GM12878 (cell line): ENCODE data around the gene COL2A1. TPM values are rescaled to one million over a fixed set of nuclear protein-coding genes. Genes with fewer than 3 reads are reported as not detected.

ENCODE experiments used
- ATAC-seq: fragments of 200-7000 bp; cut with Tn5 transposase; 3 replicates; pipeline ENCODE4 v1.9.1; 2020; ENCODE audit warnings: mild to moderate bottlenecking, moderate library complexity
- BruUV-seq: library from RNA; stranded (reverse); fragments of 400-500 nt; replicated peaks from 2 replicates; lab custom pipeline; 2021; lab: Mats Ljungman, UMichigan
- CTCF ChIA-PET: fragments of 300-600 bp; sonication (Branson Sonifier 250); formaldehyde crosslinking; extraction: SDS; loops from one replicate; lab custom pipeline; 2021; ENCODE audit warnings: inconsistent platforms; lab: Yijun Ruan, JAX
- POLR2A ChIA-PET: fragments of 350-600 bp; formaldehyde crosslinking; extraction: SDS; loops from one replicate; lab custom pipeline; 2021; ENCODE audit warnings: inconsistent platforms; lab: Charles Lee
- RAD21 ChIA-PET: fragments of 300-600 bp; sonication (Branson Sonifier 250); formaldehyde crosslinking; loops from one replicate; lab custom pipeline; 2023; ENCODE audit warnings: antibody characterized with exemption; ENCODE audit not compliant: unreplicated experiment; lab: Charles Lee
- SMC1A ChIA-PET: fragments of 300-600 bp; sonication (Branson Sonifier 250); formaldehyde crosslinking; loops from one replicate; lab custom pipeline; 2023; ENCODE audit not compliant: unreplicated experiment, uncharacterized antibody; lab: Charles Lee
- DNase-seq: peaks from one replicate; pipeline ENCODE4 v3.0.0-alpha.2; 2011; ENCODE audit warnings: low read depth, low spot score
- FAIRE-seq: peaks from 3 replicates; lab custom pipeline; 2011; peaks lifted over from hg19 to GRCh38; lab: Jason Lieb, UNC
- H2AFZ ChIP-seq: 2 replicates; pipeline ENCODE4 v1.6.0; 2011; ENCODE audit warnings: low read depth, low read length, control low read depth; ENCODE audit not compliant: control insufficient read depth
- H3K27ac ChIP-seq: 2 replicates; pipeline ENCODE4 v1.5.1; 2011; ENCODE audit warnings: control low read depth; ENCODE audit not compliant: control insufficient read depth, insufficient read depth
- H3K27me3 ChIP-seq, 2 experiments: replicated peaks in 1 of 2; 2 replicates each; pipeline versions ENCODE4 v1.6.0 to v1.6.1; 2011; ENCODE audit warnings: low read length in 1 of 2; ENCODE audit not compliant: control insufficient read depth in 2 of 2, insufficient read depth in 2 of 2
- H3K36me3 ChIP-seq, 2 experiments: 2 replicates each; pipeline ENCODE4 v1.5.1; 2011; ENCODE audit warnings: low read length in 1 of 2; ENCODE audit not compliant: control insufficient read depth in 2 of 2, insufficient read depth in 2 of 2
- H3K4me1 ChIP-seq: 2 replicates; pipeline ENCODE4 v1.6.1; 2011; ENCODE audit warnings: mild to moderate bottlenecking, low read length, moderate library complexity, mixed read lengths; ENCODE audit not compliant: control insufficient read depth, insufficient read depth
- H3K4me2 ChIP-seq: 2 replicates; pipeline ENCODE4 v1.6.0; 2011; ENCODE audit warnings: control low read depth; ENCODE audit not compliant: control insufficient read depth, insufficient read depth
- H3K4me3 ChIP-seq: fragments of 200-600 bp; sonication (generic); 2 replicates; pipeline ENCODE4 v1.5.1; 2016
- H3K79me2 ChIP-seq: 2 replicates; pipeline ENCODE4 v1.6.0; 2011; ENCODE audit warnings: low read length; ENCODE audit not compliant: control insufficient read depth, insufficient read depth
- H3K9ac ChIP-seq: 2 replicates; pipeline ENCODE4 v1.8.0; 2011; ENCODE audit warnings: low read length, control low read depth, mixed read lengths; ENCODE audit not compliant: control insufficient read depth, insufficient read depth
- H3K9me3 ChIP-seq: replicated peaks from 3 replicates; pipeline ENCODE4 v1.5.1; 2011; ENCODE audit warnings: mild to moderate bottlenecking, low read length; ENCODE audit not compliant: control insufficient read depth, insufficient read depth
- H4K20me1 ChIP-seq: 2 replicates; pipeline ENCODE4 v1.6.0; 2011; ENCODE audit not compliant: control insufficient read depth, insufficient read depth
- FOS ChIP-seq: IDR thresholded peaks from 3 replicates; pipeline ENCODE4 v1.6.1; 2011; ENCODE audit warnings: borderline replicate concordance; ENCODE audit not compliant: insufficient read length; ENCODE audit errors: extremely low read depth
- KLF5 ChIP-seq: fragments of 450-650 bp; IDR thresholded peaks from 2 replicates; pipeline ENCODE4 v1.6.1; 2014; ENCODE audit warnings: mild to moderate bottlenecking; ENCODE audit not compliant: partially characterized antibody
- LARP7 ChIP-seq: fragments of 450-650 bp; IDR thresholded peaks from 2 replicates; pipeline ENCODE4 v1.6.1; 2017; ENCODE audit warnings: mild to moderate bottlenecking
- MEF2B ChIP-seq: fragments of 450-650 bp; IDR thresholded peaks from 2 replicates; pipeline ENCODE4 v1.6.1; 2018; ENCODE audit warnings: mild to moderate bottlenecking, moderate library complexity; ENCODE audit not compliant: partially characterized antibody, poor library complexity, severe bottlenecking
- TCF12 ChIP-seq: IDR thresholded peaks from 2 replicates; pipeline ENCODE4 v1.6.1; 2011; ENCODE audit warnings: low read depth, mild to moderate bottlenecking, low read length
- YY1 ChIP-seq: IDR thresholded peaks from 2 replicates; pipeline ENCODE4 v1.6.1; 2011; ENCODE audit warnings: low read depth, mild to moderate bottlenecking, low read length
- ZBTB40 ChIP-seq: fragments of 450-650 bp; IDR thresholded peaks from 2 replicates; pipeline ENCODE4 v1.6.1; 2016; ENCODE audit warnings: mild to moderate bottlenecking, moderate library complexity, borderline replicate concordance
- ZNF217 ChIP-seq: fragments of 450-650 bp; IDR thresholded peaks from 2 replicates; pipeline ENCODE4 v1.6.1; 2017; ENCODE audit warnings: antibody characterized with exemption, mild to moderate bottlenecking
- WGBS: methylation state at CpG from one replicate; pipeline ENCODE4 v1.1.6; 2016; ENCODE audit warnings: low lambda C conversion rate; ENCODE audit not compliant: insufficient replicate concordance, insufficient coverage; ENCODE audit errors: missing lambda C conversion rate; 5-methylcytosine and 5-hydroxymethylcytosine counted together
- in situ Hi-C: fragments of 300-500 bp; cut with MboI; formaldehyde crosslinking; loops from 9 replicates; pipeline ENCODE4 v1.14.3; 2018; ENCODE audit warnings: mixed read lengths
- intact Hi-C: fragments of 100-400 bp; cut with micrococcal nuclease; formaldehyde crosslinking; loops from one replicate; pipeline ENCODE4 v1.14.2; 2022; ENCODE audit not compliant: unreplicated experiment
- polyA plus RNA-seq, 11 experiments: library from polyadenylated mRNA; depleted of rRNA in 4 of 11; unstranded in 6 of 11; stranded (reverse) in 5 of 11; fragments of >200 nt; fragmentation: Nextera tagmentation in 4 of 11; fragmentation: Illumina TruSeq in 1 of 11; extraction: Ambion mirVana in 4 of 11; extraction: Trizol in 1 of 11; gene quantifications; 1 replicate in 1 of 11; 2 replicates in 10 of 11; pipeline versions ENCODE4 v1.2.1 to v1.2.3, GENCODE V29; 2011 to 2016; ENCODE audit warnings: inconsistent platforms in 2 of 11, missing spikeins in 2 of 11, low read depth in 1 of 11
- total RNA-seq, 4 experiments: library from RNA; depleted of rRNA in 3 of 4; stranded (reverse); fragments of >200 nt in 3 of 4; fragmentation: Illumina TruSeq in 1 of 4; extraction: Trizol in 1 of 4; gene quantifications; 2 replicates each; pipeline versions ENCODE4 v1.2.1 to v1.2.3, GENCODE V29; 2013 to 2021
- TF ChIP-seq, protein P1 (sequence below): fragments of 450-650 bp; IDR thresholded peaks from 2 replicates; pipeline ENCODE4 v1.6.1; 2017; ENCODE audit warnings: antibody characterized with exemption, mild to moderate bottlenecking, moderate library complexity
- TF ChIP-seq, protein P2 (sequence below): IDR thresholded peaks from 2 replicates; pipeline ENCODE4 v1.6.1; 2011; ENCODE audit warnings: low read depth, mild to moderate bottlenecking, low read length, moderate library complexity, borderline replicate concordance; ENCODE audit errors: extremely low read depth
- TF ChIP-seq, protein P3 (sequence below): fragments of 450-650 bp; IDR thresholded peaks from 2 replicates; pipeline ENCODE4 v1.6.1; 2018; ENCODE audit warnings: borderline replicate concordance, mild to moderate bottlenecking; ENCODE audit not compliant: partially characterized antibody

COL2A1 gene
- total and polyA plus RNA-seq, 10 of the 15 experiments (the other 5 are each of a cell fraction or from before 2014, with no cell fraction given), result 0.06 to 0.67 (median 0.19) TPM; not detected in 1

DNA sequence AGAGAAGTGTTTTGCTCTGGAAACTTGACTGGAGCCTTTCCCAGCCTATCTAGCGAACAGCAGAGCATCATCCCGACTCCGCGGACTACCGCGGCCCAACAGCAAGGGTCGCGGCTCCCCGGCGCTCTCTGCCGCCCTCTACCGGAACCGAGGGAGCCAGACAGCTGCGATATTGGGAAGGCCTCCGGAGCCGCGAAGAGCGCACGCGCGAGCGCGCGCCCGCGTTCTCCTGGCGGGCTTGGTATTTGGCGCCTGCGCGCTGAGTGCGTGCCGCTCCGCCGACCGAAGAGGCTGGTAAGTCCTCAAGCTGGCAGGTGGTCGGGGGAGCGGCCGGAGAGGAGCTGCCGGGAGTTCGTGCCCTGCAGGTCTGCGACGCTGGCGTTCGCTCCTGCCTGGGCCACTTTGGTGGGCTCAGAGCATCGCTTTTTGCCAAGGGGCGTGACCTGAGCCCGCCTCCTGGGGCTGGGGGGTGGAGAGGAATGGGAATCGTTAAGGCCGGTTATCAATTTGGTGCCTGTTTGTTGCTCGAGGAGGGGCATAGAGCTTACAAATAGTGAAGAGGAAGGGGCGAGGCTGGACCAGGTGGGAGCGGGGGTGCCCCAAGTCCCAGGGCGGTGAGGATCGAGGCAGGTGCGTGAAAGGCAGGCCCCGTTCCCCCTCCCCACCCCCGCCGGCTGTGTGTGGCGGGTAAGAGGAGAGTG lies 40.8 kb downstream of the COL2A1 start, which contains the start of gene TMEM106C:
Gene TMEM106C (plus strand): TSS at position 257 of the 701 bp plus-strand sequence. CDS start 641 bp downstream, outside the sequence.
- SMC1A ChIA-PET, result interaction anchor here (0.7 to 1.7 kb wide), 9 partner anchors 14 to 223 kb away, joined by 3 to 4 read pairs (median 3); no protein-coding TSS in a partner anchor
- intact Hi-C loops, result loop anchor here (2.0 to 5.0 kb wide), 3 partner anchors 96 to 201 kb away; no protein-coding TSS in a partner anchor
- TF ChIP-seq YY1, result 0 out of 2 replicates have a peak, but pooled peaks have one; percentile 56
- TF ChIP-seq, protein P1, sequence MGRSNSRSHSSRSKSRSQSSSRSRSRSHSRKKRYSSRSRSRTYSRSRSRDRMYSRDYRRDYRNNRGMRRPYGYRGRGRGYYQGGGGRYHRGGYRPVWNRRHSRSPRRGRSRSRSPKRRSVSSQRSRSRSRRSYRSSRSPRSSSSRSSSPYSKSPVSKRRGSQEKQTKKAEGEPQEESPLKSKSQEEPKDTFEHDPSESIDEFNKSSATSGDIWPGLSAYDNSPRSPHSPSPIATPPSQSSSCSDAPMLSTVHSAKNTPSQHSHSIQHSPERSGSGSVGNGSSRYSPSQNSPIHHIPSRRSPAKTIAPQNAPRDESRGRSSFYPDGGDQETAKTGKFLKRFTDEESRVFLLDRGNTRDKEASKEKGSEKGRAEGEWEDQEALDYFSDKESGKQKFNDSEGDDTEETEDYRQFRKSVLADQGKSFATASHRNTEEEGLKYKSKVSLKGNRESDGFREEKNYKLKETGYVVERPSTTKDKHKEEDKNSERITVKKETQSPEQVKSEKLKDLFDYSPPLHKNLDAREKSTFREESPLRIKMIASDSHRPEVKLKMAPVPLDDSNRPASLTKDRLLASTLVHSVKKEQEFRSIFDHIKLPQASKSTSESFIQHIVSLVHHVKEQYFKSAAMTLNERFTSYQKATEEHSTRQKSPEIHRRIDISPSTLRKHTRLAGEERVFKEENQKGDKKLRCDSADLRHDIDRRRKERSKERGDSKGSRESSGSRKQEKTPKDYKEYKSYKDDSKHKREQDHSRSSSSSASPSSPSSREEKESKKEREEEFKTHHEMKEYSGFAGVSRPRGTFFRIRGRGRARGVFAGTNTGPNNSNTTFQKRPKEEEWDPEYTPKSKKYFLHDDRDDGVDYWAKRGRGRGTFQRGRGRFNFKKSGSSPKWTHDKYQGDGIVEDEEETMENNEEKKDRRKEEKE, result no peak
- peak; percentile 85 for TF ChIP-seq KLF5
- no peak for TF ChIP-seq MEF2B
- TF ChIP-seq, protein P2, sequence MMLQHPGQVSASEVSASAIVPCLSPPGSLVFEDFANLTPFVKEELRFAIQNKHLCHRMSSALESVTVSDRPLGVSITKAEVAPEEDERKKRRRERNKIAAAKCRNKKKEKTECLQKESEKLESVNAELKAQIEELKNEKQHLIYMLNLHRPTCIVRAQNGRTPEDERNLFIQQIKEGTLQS, result no peak
- TF ChIP-seq ZNF217, result no peak
- TF ChIP-seq, protein P3, sequence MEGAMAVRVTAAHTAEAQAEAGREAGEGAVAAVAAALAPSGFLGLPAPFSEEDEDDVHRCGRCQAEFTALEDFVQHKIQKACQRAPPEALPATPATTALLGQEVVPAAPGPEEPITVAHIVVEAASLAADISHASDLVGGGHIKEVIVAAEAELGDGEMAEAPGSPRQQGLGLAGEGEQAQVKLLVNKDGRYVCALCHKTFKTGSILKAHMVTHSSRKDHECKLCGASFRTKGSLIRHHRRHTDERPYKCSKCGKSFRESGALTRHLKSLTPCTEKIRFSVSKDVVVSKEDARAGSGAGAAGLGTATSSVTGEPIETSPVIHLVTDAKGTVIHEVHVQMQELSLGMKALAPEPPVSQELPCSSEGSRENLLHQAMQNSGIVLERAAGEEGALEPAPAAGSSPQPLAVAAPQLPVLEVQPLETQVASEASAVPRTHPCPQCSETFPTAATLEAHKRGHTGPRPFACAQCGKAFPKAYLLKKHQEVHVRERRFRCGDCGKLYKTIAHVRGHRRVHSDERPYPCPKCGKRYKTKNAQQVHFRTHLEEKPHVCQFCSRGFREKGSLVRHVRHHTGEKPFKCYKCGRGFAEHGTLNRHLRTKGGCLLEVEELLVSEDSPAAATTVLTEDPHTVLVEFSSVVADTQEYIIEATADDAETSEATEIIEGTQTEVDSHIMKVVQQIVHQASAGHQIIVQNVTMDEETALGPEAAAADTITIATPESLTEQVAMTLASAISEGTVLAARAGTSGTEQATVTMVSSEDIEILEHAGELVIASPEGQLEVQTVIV, result no peak
- TF ChIP-seq LARP7, result peak; percentile 47; the same call in 1 of the 2 replicates
- no peak for TF ChIP-seq FOS
- TF ChIP-seq TCF12, result peak; percentile 83
- TF ChIP-seq ZBTB40, result no peak

More for the DNA sequence above, 40.8 kb downstream of the COL2A1 start, which contains the start of gene TMEM106C:
- Histone ChIP-seq H3K4me3 (peak within 1 kb of the TSS; percentile 81), H3K27me3 (no peaks in the 10 kb centered on the region; a peak in 2 of 4 replicates), H3K79me2 (peaks cover 6% of the 10 kb centered on the region), H2AFZ (peak within 1 kb of the TSS; percentile 88), H3K4me2 (peak within 1 kb of the TSS; percentile 92), H3K4me1 (peaks cover 3% of the 10 kb centered on the region), H3K36me3 (peaks cover 0 to 7% of the 10 kb centered on the region in 2 experiments; a peak in 2 of 4 replicates), H3K9ac (peak within 1 kb of the TSS; percentile 63), H3K27ac (peak within 1 kb of the TSS; percentile 21), H3K9me3 (no peaks in the 10 kb centered on the region; the same call in 2 of the 3 replicates), H4K20me1 (no peaks in the 10 kb centered on the region; the same call in 1 of the 2 replicates)
- peak; percentile 86 for FAIRE-seq
- in situ Hi-C loops, result no loop called here
- under 1% methylated on average over 59 of the region's 59 CpGs for WGBS
- POLR2A ChIA-PET, result interaction anchor here (0.7 to 1.3 kb wide), 3 partner anchors 144 to 718 kb away, joined by 3 read pairs; partner anchors contain the start of genes ASB8 and KANSL2
- BruUV-seq, result no TSS peak
- CTCF ChIA-PET, result interaction anchor here (0.7 to 3.6 kb wide), 24 partner anchors 9 to 655 kb away, joined by 3 to 19 read pairs (median 5); partner anchors contain the start of genes ASB8 and VDR
- RAD21 ChIA-PET, result interaction anchor here (0.7 to 2.5 kb wide), 7 partner anchors 12 to 234 kb away, joined by 3 to 10 read pairs (median 4); no protein-coding TSS in a partner anchor
- ATAC-seq, result peak; percentile 98
- peak; percentile 75 for DNase-seq
